GM12878 (cell line): ENCODE data around the gene FILIP1L. TPM values are rescaled to one million over a fixed set of nuclear protein-coding genes. Genes with fewer than 3 reads are reported as not detected.

ENCODE experiments used
- ATAC-seq: fragments of 200-7000 bp; cut with Tn5 transposase; 3 replicates; pipeline ENCODE4 v1.9.1; 2020; ENCODE audit warnings: mild to moderate bottlenecking, moderate library complexity
- BruUV-seq: library from RNA; stranded (reverse); fragments of 400-500 nt; replicated peaks from 2 replicates; lab custom pipeline; 2021; lab: Mats Ljungman, UMichigan
- CTCF ChIA-PET: fragments of 300-600 bp; sonication (Branson Sonifier 250); formaldehyde crosslinking; extraction: SDS; loops from one replicate; lab custom pipeline; 2021; ENCODE audit warnings: inconsistent platforms; lab: Yijun Ruan, JAX
- POLR2A ChIA-PET: fragments of 350-600 bp; formaldehyde crosslinking; extraction: SDS; loops from one replicate; lab custom pipeline; 2021; ENCODE audit warnings: inconsistent platforms; lab: Charles Lee
- RAD21 ChIA-PET: fragments of 300-600 bp; sonication (Branson Sonifier 250); formaldehyde crosslinking; loops from one replicate; lab custom pipeline; 2023; ENCODE audit warnings: antibody characterized with exemption; ENCODE audit not compliant: unreplicated experiment; lab: Charles Lee
- SMC1A ChIA-PET: fragments of 300-600 bp; sonication (Branson Sonifier 250); formaldehyde crosslinking; loops from one replicate; lab custom pipeline; 2023; ENCODE audit not compliant: unreplicated experiment, uncharacterized antibody; lab: Charles Lee
- DNase-seq: peaks from one replicate; pipeline ENCODE4 v3.0.0-alpha.2; 2011; ENCODE audit warnings: low read depth, low spot score
- FAIRE-seq: peaks from 3 replicates; lab custom pipeline; 2011; peaks lifted over from hg19 to GRCh38; lab: Jason Lieb, UNC
- H2AFZ ChIP-seq: 2 replicates; pipeline ENCODE4 v1.6.0; 2011; ENCODE audit warnings: low read depth, low read length, control low read depth; ENCODE audit not compliant: control insufficient read depth
- H3K27ac ChIP-seq: 2 replicates; pipeline ENCODE4 v1.5.1; 2011; ENCODE audit warnings: control low read depth; ENCODE audit not compliant: control insufficient read depth, insufficient read depth
- H3K27me3 ChIP-seq, 2 experiments: replicated peaks in 1 of 2; 2 replicates each; pipeline versions ENCODE4 v1.6.0 to v1.6.1; 2011; ENCODE audit warnings: low read length in 1 of 2; ENCODE audit not compliant: control insufficient read depth in 2 of 2, insufficient read depth in 2 of 2
- H3K36me3 ChIP-seq, 2 experiments: 2 replicates each; pipeline ENCODE4 v1.5.1; 2011; ENCODE audit warnings: low read length in 1 of 2; ENCODE audit not compliant: control insufficient read depth in 2 of 2, insufficient read depth in 2 of 2
- H3K4me1 ChIP-seq: 2 replicates; pipeline ENCODE4 v1.6.1; 2011; ENCODE audit warnings: mild to moderate bottlenecking, low read length, moderate library complexity, mixed read lengths; ENCODE audit not compliant: control insufficient read depth, insufficient read depth
- H3K4me2 ChIP-seq: 2 replicates; pipeline ENCODE4 v1.6.0; 2011; ENCODE audit warnings: control low read depth; ENCODE audit not compliant: control insufficient read depth, insufficient read depth
- H3K4me3 ChIP-seq: fragments of 200-600 bp; sonication (generic); 2 replicates; pipeline ENCODE4 v1.5.1; 2016
- H3K79me2 ChIP-seq: 2 replicates; pipeline ENCODE4 v1.6.0; 2011; ENCODE audit warnings: low read length; ENCODE audit not compliant: control insufficient read depth, insufficient read depth
- H3K9ac ChIP-seq: 2 replicates; pipeline ENCODE4 v1.8.0; 2011; ENCODE audit warnings: low read length, control low read depth, mixed read lengths; ENCODE audit not compliant: control insufficient read depth, insufficient read depth
- H3K9me3 ChIP-seq: replicated peaks from 3 replicates; pipeline ENCODE4 v1.5.1; 2011; ENCODE audit warnings: mild to moderate bottlenecking, low read length; ENCODE audit not compliant: control insufficient read depth, insufficient read depth
- H4K20me1 ChIP-seq: 2 replicates; pipeline ENCODE4 v1.6.0; 2011; ENCODE audit not compliant: control insufficient read depth, insufficient read depth
- CBX3 ChIP-seq: fragments of 200-600 bp; sonication (generic); IDR thresholded peaks from 2 replicates; pipeline ENCODE4 v1.6.1; 2016; ENCODE audit warnings: low read depth, borderline replicate concordance
- ESRRA ChIP-seq: IDR thresholded peaks from 2 replicates; pipeline ENCODE4 v1.6.1; 2012; ENCODE audit warnings: mild to moderate bottlenecking, low read length, improper control_type of control experiment
- KAT2A ChIP-seq: conservative IDR thresholded peaks from 2 replicates; pipeline ENCODE4 v1.6.1; 2011; ENCODE audit warnings: low read depth, low read length; ENCODE audit not compliant: control insufficient read depth
- MTA3 ChIP-seq: IDR thresholded peaks from 2 replicates; pipeline ENCODE4 v1.6.1; 2012; ENCODE audit warnings: low read length, inconsistent platforms, borderline replicate concordance
- NFYB ChIP-seq: IDR thresholded peaks from 2 replicates; pipeline ENCODE4 v1.6.1; 2011; ENCODE audit warnings: low read depth, mild to moderate bottlenecking, low read length, improper control_type of control experiment, moderate library complexity; ENCODE audit not compliant: insufficient read depth
- SMAD1 ChIP-seq: fragments of 450-650 bp; IDR thresholded peaks from 2 replicates; pipeline ENCODE4 v1.6.1; 2018; ENCODE audit warnings: mild to moderate bottlenecking, low read depth; ENCODE audit not compliant: partially characterized antibody
- SMAD5 ChIP-seq: IDR thresholded peaks from 2 replicates; pipeline ENCODE4 v1.6.1; 2016; ENCODE audit warnings: antibody characterized with exemption, low read depth
- ZNF207 ChIP-seq: fragments of 450-650 bp; IDR thresholded peaks from 2 replicates; pipeline ENCODE4 v1.6.1; 2014; ENCODE audit warnings: antibody characterized with exemption, mild to moderate bottlenecking, borderline replicate concordance
- ZNF24 ChIP-seq: fragments of 450-650 bp; IDR thresholded peaks from 2 replicates; pipeline ENCODE4 v1.6.1; 2017; ENCODE audit warnings: antibody characterized with exemption, mild to moderate bottlenecking
- ZNF274 ChIP-seq: IDR thresholded peaks from one replicate; pipeline ENCODE4 v1.8.0; 2011; ENCODE audit not compliant: insufficient read length, insufficient read depth
- ZNF592 ChIP-seq: fragments of 450-650 bp; IDR thresholded peaks from 2 replicates; pipeline ENCODE4 v1.6.1; 2017; ENCODE audit warnings: mild to moderate bottlenecking, moderate library complexity
- ZZZ3 ChIP-seq: IDR thresholded peaks from 2 replicates; pipeline ENCODE4 v1.6.1; 2011; ENCODE audit warnings: low read depth; ENCODE audit not compliant: control insufficient read depth, insufficient read length
- WGBS: methylation state at CpG from one replicate; pipeline ENCODE4 v1.1.6; 2016; ENCODE audit warnings: low lambda C conversion rate; ENCODE audit not compliant: insufficient replicate concordance, insufficient coverage; ENCODE audit errors: missing lambda C conversion rate; 5-methylcytosine and 5-hydroxymethylcytosine counted together
- in situ Hi-C: fragments of 300-500 bp; cut with MboI; formaldehyde crosslinking; loops from 9 replicates; pipeline ENCODE4 v1.14.3; 2018; ENCODE audit warnings: mixed read lengths
- intact Hi-C: fragments of 100-400 bp; cut with micrococcal nuclease; formaldehyde crosslinking; loops from one replicate; pipeline ENCODE4 v1.14.2; 2022; ENCODE audit not compliant: unreplicated experiment
- polyA plus RNA-seq, 11 experiments: library from polyadenylated mRNA; depleted of rRNA in 4 of 11; unstranded in 6 of 11; stranded (reverse) in 5 of 11; fragments of >200 nt; fragmentation: Nextera tagmentation in 4 of 11; fragmentation: Illumina TruSeq in 1 of 11; extraction: Ambion mirVana in 4 of 11; extraction: Trizol in 1 of 11; gene quantifications; 1 replicate in 1 of 11; 2 replicates in 10 of 11; pipeline versions ENCODE4 v1.2.1 to v1.2.3, GENCODE V29; 2011 to 2016; ENCODE audit warnings: inconsistent platforms in 2 of 11, missing spikeins in 2 of 11, low read depth in 1 of 11
- total RNA-seq, 4 experiments: library from RNA; depleted of rRNA in 3 of 4; stranded (reverse); fragments of >200 nt in 3 of 4; fragmentation: Illumina TruSeq in 1 of 4; extraction: Trizol in 1 of 4; gene quantifications; 2 replicates each; pipeline versions ENCODE4 v1.2.1 to v1.2.3, GENCODE V29; 2013 to 2021

The FILIP1L gene
- total and polyA plus RNA-seq, 10 of the 15 experiments (the other 5 are each of a cell fraction or from before 2014, with no cell fraction given): 0.24 to 6.1 (median 3.5) TPM

GRCh38 chr3:99803297-99803696 is 311.0 kb downstream of the FILIP1L start:
- SMC1A ChIA-PET: no interaction called here
- H3K4me3 ChIP-seq: no peak overlapping the region
- H4K20me1 ChIP-seq: no peaks in the 10 kb centered on the region
- ATAC-seq: no peak
- FAIRE-seq: no peak
- intact Hi-C loops (no loop called here), in situ Hi-C loops (no loop called here)
- DNase-seq: no peak
- TF ChIP-seq KAT2A (no peak), ZNF592 (no peak), ESRRA (no peak), ZZZ3 (no peak), NFYB (no peak), SMAD5 (no peak), ZNF207 (no peak), ZNF24 (no peak), CBX3 (no peak), SMAD1 (no peak), ZNF274 (no peak), MTA3 (no peak)
- POLR2A ChIA-PET: no interaction called here
- CTCF ChIA-PET: interaction anchor here (0.5 kb wide), 1 partner anchor 514 kb away, joined by 3 read pairs; no protein-coding TSS in a partner anchor
- RAD21 ChIA-PET: no interaction called here
- 87% methylated on average over 1 of the region's 1 CpG for WGBS
- H3K79me2 ChIP-seq: no peaks in the 10 kb centered on the region
- no peaks in the 10 kb centered on the region for H3K27me3 ChIP-seq
- H3K9ac ChIP-seq: no peak overlapping the region
- no peaks in the 10 kb centered on the region for H3K36me3 ChIP-seq
- H3K27ac ChIP-seq: no peak overlapping the region
- no peaks in the 10 kb centered on the region for H3K4me1 ChIP-seq
- BruUV-seq: no TSS peak
- no peak overlapping the region for H3K4me2 ChIP-seq
- H3K9me3 ChIP-seq: peaks cover 3% of the 10 kb centered on the region; the same call in 1 of the 3 replicates
- H2AFZ ChIP-seq: no peak overlapping the region
